Activated T-cell treated with anti-CD3 and anti-CD28 coated beads, Interleukin-2, amount 50 U/mL, for 1 hour (primary cell): ENCODE measurements around the gene AHI1.

Experiments used
- DNase-seq: peaks from one replicate; pipeline ENCODE4 v3.0.0-alpha.2; 2020

Gene AHI1

DNA sequence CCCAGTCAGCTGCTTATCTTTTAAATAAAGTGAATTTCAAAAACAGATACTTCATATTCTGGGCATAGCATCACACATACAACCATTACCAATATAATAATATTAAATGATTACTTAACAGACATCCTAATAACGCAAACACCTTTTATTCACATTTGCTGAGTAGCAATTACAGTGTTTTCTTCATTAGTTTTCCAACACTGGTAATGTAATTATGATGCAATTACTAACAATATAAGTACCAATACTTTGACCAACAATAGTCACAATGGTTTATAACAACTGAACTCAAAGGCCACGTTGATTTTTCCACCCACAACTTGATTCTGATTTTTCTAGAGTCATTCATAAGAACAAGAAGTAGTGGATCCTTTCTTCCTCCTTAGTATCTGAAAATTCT lies 212.4 kb downstream of the AHI1 start:
- DNase-seq, result no peak

DNA sequence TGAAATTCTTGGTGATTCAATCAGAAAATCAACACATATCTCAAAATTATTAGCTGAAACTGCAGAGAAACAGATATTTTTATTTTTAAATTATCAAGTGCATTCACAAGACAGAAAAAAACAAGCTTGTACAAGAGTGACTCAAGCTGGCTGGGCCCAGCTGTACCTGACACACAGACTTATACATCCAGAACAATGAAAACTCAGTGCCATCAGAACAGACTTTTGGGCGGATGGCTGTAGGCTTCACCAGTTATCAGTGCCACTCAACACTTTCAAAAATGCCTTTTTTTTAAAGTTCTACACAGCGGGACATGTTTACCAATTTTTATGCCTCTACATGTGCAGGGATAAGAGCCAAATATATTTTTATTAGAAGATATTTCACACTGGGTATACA lies 213.6 kb downstream of the AHI1 start:
- DNase-seq, result no peak

DNA sequence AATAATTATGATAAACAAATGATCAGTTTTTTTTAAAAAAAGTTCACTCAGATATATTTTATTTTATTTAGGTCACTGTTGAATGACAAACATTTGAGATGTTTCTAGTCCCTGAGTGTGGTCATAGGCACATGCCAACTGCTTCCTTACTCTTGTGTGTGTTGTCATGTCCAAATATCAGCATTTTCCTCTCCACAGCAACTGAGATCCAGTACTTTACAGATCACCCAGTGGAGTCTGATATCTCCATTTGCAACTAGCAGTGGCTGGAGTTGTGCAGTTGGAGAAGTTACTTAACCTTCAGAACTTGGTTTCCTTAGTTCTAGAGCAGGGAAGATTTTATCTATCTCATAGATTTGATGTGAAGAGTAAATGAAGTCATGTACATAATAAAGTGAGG lies 215.1 kb downstream of the AHI1 start:
- no peak for DNase-seq

DNA sequence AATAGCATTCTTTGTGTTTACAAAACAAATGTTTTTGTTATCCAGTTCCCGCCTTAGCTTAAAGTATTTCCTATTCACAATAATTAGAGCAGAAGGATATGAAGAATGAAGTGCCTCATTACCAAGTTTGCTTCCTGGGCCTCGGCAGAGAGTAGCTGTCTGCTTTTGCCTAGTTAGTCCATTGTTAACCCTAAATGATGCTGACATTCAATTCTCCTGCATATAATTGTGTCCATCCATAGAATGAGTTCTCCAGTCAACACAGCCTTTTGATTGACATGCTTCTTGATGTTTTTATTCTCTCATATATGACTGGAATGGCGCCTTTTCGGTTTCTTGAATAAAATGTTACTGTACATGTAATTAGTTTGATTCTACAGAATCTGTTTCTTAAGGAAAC lies 215.6 kb downstream of the AHI1 start:
- no peak for DNase-seq

DNA sequence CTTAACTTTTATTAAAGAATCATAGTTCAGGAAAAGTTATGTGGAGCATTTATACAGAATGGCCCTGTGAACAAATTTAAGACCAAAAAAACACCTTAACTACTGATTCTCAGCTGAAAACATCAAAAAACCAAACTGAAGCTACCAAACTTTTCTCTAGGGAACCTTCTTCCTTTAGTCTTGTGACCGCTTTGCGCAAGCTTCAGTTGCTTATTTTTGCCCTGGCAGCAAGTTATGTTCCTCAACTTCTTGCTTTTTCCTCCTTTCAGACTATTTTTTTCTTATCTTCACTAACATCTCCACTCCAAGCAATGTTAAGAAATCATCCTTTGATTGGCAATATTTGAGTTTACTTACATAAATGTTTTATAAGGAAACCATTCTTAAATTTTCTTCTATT lies 216.3 kb downstream of the AHI1 start:
- no peak for DNase-seq

DNA sequence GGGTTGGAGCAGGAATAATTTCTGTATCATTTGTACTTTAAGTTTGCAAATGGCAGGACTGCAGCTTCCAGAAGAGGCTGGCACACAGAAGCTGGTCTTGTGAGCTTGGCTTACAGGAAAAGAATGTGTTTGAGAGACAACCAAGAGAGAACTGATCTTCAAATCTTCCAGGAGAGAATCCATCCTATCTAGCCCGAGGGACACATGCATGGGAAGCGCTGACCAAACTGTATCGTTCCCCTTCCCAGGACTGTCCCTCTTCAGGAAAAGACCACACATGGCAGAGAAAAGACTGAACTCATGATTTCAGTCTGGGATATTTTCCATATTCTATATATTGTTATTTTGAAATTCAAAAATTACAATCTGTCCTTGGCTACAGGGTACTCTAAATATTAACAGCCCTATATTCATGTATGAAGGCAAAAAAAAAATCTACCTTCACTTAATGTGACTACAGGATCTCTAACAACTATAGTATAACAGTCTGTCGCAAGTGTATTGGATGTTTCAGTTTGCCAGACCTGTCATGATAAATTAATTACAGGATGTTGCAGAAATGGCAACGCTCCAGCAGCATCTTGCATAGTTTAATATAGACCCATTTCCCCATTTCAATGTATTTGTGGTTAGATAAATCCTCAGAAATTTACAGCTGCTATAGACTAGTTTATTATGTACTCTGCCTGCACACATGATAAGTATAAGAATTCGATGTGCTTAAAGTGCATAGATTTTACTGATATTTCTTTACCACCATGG lies 217.0 kb downstream of the AHI1 start:
- no peak for DNase-seq

DNA sequence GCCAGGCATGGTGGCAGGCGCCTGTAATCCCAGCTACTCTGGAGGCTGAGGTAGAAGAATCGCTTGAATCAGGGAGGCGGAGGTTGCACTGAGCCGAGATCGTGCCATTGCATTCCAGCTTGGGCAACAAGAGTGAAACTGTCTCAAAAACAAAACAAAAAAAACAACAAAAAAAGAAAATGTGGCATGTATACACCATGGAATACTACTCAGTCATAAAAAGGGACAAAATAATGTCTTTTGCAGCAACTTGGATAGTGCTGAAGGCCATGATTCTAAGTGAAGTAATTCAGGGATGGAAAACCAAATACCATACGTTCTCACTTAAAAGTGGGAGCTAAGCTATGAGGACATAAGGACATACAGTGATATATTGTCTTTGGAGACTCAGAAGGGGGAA lies 220.1 kb downstream of the AHI1 start:
- no peak for DNase-seq

DNA sequence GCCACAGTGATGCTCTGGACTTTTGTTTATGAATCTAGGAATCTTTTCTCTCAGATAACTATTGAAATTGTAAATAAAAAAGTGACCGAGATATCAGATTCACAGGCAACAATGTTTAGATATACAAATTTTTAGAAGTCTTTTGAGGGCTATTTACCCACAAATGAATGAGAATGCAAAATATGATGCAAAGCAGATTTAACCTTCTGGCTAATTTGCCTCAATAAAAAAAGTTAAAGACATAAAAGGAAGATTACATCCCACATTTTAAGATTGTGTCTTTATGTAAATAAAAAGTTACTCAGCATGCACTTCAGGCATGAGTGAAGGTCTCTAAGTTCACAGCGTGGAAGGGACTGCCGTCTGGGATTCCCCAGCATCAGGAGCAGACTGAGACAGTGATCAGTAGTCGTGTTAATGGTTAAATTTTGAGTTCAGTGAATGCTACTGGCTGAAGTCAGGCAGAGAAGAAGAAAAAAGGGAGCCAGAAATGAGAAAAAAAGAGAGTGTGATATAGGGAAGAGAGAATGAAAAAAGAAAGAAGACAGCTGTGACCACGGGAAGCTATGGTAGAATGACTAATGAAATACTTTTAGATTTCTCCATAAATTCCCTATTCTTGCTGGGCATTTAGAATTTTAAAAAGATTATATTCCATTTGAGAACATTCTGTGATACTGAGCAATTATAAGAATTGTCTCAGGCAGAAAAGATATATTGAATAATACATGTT lies 222.8 kb downstream of the AHI1 start:
- no peak for DNase-seq

DNA sequence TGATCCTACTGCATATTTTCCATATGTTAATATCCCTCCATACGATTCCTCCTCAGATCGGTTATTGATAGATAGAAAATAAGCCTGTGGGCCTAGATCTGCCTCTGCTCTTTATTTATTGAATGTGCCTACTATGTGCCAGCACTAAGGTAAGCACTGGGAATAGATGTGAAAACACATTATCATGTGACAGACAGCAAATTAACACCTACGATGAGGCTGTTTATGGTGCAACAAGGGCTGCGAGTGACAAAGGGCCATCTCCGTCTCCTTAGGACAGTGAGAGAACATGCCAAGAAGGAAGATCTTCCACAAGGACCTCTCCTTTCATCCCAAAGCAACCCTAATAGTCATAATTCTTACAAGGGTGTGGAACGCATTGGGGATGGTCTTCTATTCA lies 225.9 kb downstream of the AHI1 start:
- DNase-seq, result no peak

DNA sequence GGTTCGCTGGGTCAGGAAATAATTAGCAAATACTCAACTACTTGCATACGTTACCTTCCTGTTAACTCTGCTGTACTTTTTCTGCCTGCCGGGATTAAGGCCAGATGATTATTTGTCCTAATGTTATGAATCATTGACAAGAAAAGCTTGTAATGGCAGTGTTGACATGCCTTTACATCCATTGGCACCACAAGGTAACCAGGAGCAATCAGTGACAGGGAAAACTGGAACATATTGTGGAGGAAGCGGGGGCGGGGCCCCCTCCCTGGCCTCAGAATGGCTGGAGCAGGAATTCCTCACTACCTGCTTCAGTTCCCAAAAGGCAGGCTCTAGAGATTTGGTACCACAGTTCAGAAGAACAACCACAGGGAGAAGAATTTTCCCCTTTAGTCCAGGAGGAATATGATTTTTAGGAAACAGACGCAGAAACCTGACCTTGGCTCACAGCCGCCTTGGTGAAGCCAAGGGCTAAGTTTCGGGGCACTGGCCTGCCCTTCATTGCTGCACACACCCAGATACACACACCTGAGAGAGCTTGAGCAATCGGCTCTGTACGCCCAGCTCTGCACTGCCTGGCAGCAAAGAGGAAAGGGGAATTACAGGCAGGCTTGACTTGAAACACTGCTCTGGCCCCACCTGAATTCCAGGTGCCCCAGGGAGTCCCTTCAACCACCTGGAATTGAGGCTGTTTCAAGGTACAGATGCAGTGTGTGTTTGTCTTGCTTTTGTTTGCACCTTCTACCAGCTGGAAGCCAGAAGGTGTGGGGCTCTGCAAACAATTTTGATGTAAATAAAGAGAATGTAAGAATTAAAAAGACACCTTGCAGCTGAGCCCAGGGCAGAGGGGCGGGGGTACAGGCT lies 226.6 kb downstream of the AHI1 start:
- DNase-seq, result no peak

DNA sequence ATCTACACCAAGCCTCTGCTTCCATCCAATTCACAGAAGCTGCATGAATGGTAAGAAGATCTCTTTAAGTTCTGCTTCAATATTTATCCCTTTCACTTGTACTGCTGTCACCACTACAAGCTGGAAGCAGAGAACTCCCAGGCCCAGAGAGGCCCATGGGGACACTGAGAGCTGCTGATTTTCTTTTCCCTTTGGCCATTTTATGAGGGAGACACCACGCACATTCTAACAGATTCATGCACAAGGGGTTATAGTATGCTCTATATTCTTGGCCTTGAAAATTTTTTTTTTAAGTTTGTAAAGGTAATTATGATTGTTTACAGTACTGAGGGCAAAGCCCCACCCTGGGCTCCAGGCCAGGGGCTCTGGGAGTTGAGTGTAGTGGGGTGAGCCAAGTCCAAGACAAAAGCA lies 228.1 kb downstream of the AHI1 start:
- no peak for DNase-seq

DNA sequence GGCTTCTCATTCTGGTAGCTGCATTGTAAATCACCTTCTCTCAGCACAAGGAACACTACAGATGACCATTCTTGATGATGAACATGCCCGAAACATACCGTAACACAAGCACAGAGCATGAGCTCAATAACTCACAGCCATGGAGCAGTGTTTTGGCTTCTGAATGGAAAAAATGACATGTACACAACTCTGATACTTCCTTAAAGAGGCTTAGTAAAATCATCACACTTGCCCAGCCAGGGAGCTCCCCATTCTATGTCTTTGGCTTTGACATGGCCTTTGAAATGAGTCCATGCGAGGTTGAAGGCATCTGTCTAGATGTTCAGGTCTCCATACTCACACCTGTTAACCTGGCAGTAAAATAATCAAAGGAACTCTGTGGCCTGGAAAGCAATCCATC lies 228.8 kb downstream of the AHI1 start:
- DNase-seq, result no peak

DNA sequence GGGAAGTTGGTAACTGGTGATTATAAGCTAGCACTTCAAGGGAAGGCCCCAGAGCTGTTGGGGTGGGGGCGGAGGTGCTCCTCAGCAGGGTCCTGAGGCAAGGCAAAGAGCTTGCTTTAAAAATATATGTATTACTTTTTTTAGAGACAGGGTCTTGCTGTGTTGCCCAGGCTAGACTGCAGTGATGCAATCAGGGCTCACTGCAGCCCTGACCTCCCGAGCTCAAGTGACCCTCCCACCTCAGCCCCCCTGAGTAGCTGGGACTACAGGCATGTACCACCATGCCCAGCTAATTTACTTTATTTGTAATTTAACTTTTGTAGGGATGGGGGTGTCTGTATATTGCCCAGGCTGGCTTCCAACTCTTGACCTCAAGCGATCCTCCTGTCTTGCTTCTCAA lies 229.3 kb downstream of the AHI1 start:
- no peak for DNase-seq

DNA sequence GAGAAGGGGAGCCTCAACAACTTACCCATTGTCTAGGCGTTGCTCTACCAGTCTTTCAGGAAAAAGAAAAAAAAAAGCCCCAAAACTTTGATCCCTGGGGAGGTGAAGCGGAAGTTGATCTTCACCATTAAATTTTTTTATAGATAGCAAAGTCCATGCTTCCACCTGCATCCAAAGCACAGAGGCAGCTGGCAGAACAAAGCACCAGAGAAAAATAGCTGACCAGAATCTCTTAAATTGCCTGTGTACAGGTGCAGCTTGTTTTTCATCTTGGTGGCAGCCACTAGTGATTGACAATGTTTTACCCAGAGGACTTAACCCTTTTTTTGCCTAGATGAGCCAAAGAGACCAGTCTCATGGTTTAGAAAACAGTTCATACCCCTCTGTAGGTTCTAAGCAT lies 230.5 kb downstream of the AHI1 start:
- DNase-seq, result no peak

DNA sequence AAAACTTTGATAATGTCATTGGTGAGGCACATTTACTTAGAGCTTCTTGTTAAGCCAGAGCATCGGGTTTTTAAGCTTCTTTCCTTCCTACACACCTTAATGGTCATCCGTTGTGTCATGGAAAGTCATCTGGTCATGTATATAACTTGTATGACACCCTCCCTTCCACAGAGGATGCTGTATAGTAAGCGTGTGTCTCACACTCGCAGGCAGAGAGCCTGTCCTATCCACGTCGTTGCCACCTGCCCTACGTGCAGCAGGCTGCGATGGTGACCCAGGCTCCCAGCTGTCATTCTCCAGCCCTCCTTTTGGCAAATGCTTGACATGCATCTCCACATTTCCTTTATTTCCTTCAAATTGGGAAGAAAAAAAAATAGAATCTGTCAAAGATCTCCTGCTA lies 230.9 kb downstream of the AHI1 start:
- DNase-seq, result no peak

DNA sequence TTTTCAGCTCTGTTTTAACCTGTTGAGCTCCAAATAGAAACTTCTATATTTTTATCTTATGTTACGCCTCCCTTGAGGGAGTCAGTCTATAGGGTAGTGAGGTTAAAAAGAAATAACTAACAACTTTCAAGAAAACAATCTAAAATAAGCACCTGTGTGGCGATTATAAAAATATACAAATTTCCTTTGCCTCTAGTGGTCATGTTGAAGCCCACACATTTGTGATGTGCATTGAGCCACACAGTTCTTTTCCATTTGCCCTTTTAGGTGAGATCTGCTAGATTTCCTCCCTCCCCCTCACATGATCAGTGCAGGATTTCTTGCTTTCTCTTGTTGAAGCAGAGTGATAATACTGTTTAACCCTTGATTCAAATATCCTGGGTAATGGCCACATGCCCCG lies 232.3 kb downstream of the AHI1 start:
- DNase-seq, result no peak

DNA sequence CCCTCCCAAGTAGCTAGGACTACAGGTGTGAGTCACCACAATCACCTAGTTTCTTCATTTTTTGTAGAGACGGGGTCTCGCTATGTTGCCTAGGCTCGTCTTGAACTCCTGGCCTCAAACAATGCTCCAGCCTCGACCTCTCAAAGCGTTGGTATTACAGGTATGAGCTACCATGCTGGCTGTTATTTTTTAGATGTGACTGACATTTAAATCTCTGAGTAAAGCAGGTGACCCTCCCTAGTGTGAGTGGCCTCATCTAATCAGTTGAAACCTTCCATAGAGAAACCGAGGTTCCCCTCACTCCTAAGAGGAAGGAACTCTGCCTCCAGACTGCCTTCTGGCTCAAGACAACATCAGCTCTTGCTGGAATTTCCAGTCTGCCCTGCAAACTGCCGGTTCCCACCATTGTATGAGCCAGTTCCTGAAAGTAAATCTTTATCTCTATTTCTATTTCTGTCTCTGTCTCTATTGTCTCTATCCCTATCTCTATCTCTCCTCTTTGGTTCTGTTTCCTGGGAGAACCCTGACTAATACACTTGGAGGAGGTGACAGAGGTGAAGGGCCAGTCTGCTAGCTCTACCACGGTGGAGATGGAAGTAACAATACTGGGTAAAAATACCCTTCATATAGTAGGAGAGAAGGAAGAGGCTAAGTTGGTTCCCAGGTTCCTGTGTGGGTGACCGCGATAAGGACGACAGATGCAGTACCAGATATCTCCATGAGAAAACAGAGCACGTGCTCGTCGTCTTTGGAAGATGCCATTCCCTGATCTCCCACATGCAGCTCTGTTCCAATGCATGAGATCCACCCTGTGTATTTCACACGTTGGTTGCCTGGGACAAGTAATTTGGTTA lies 235.4 kb downstream of the AHI1 start:
- no peak for DNase-seq

DNA sequence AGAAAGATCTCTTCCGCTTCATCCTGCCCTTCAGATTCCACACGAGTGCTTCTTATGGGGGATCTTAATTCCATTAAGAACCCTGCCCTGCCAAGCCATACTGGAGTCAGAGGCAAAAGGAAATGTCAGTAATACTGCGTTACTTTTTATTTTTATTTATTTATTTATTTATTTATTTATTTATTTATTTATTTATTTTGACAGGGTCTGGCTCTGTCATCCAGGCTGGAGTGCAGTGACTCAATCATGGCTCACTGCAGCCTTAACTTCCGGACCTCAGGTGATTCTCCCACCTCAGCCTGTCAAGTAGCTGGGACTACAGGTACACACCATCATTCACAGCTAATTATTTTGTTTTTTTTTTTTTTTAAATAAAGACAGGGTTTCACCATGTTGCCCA lies 236.9 kb downstream of the AHI1 start:
- DNase-seq, result no peak

DNA sequence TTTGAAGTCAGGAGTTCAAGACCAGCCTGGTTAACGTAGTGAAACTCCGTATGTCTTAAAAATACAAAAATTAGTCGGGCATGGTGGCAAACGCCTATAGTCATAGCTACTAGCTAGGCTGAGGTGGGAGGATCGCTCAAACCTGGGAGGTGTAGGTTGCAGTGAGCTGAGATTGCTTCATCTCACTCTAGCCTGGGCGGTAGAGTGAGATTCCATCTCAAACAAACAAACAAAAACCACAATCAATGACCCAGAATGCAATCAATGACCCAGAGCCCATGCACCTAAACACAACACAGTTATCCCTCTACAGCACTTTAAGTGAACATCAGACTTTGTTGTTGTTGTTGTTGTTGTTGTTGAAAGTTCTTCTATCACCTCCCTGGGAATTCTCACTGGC lies 238.6 kb downstream of the AHI1 start:
- DNase-seq, result no peak

DNA sequence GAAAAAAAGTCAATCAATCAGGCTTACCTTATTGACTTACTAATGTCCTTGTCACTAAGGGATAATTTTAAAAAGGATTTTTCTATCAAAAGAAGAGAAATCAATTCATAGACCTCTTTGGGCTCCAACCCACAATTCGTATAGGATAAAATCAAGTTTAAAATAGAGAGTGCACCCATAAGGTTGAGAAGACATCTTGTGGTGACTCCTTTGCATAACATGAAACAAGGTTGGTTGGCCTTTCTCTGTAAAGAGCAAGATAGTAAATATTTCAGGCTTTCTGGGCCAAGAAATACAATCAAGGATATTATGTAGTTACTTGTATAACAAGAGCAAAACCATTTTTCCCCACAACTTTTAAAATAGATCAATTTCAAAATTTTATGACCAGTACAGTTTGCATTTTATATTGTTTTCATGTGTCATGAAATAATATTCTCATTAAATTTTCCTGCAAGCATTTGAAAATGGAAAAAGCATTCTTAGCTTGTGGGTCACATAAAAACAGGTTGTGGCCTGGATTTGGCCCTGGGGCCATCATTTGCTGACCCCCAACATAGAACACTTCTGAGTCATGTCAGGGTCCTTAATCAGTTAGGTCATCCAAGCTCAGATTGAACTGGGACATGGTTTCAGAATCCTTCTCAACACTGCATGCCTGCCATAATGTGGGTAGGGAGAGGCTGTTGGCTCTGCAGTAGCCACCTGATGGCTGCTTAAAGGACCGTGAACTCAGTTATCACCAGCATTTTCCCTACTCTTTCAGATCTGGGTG lies 239.7 kb downstream of the AHI1 start:
- DNase-seq, result no peak

DNA sequence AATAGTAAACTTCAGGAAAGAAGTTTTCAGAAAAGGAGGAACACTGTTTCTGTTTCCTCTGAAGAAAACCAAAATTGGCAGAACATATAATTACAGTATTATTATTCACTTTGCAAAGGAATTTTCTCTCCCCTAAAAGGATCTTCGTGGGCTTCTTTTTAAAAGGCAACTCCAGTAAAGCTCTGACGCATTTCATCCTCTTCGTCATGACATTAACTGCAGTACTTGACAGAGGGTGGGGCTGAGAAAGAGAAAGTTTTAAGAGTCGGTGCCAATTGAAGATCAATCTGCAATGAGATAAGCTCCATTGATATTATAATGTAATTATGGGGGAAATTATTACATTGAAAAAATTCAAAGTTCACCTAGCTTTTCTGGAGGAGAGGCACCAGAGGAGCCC lies 240.7 kb downstream of the AHI1 start:
- no peak for DNase-seq

DNA sequence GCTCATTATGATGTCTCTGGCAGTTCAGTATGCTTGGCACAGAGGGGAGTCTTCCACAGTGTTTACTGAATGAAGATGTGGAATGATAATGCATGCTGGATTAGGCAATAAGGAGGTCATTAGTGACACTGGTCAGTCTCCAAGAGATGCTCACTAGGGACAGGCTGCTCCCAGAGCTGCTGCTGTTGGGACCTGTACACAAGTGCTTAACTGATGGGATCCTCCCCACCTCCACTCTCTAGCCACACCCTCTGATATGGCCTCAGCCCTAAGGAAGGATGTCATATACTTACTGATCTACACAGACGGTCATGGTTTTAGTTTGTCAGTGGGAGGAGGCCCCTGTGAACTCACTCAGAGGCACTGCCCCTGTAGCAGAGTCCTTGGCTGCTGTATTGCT lies 243.1 kb downstream of the AHI1 start:
- no peak for DNase-seq
